DND-41 (cell line): ENCODE results near the gene ABHD5.

Experiments
- EZH2 ChIP-seq: IDR thresholded peaks from 3 replicates; pipeline ENCODE4 v1.6.1; 2012; ENCODE audit warnings: borderline replicate concordance, low read depth, mild to moderate bottlenecking, moderate library complexity, low read length, inconsistent platforms; ENCODE audit not compliant: severe bottlenecking
- TF ChIP-seq, protein P1 (sequence below): IDR thresholded peaks from 2 replicates; pipeline ENCODE4 v1.5.1; 2012; ENCODE audit warnings: borderline replicate concordance, low read length, moderate library complexity, mild to moderate bottlenecking; ENCODE audit not compliant: poor library complexity, severe bottlenecking; ENCODE audit errors: extremely low read depth

DNA sequence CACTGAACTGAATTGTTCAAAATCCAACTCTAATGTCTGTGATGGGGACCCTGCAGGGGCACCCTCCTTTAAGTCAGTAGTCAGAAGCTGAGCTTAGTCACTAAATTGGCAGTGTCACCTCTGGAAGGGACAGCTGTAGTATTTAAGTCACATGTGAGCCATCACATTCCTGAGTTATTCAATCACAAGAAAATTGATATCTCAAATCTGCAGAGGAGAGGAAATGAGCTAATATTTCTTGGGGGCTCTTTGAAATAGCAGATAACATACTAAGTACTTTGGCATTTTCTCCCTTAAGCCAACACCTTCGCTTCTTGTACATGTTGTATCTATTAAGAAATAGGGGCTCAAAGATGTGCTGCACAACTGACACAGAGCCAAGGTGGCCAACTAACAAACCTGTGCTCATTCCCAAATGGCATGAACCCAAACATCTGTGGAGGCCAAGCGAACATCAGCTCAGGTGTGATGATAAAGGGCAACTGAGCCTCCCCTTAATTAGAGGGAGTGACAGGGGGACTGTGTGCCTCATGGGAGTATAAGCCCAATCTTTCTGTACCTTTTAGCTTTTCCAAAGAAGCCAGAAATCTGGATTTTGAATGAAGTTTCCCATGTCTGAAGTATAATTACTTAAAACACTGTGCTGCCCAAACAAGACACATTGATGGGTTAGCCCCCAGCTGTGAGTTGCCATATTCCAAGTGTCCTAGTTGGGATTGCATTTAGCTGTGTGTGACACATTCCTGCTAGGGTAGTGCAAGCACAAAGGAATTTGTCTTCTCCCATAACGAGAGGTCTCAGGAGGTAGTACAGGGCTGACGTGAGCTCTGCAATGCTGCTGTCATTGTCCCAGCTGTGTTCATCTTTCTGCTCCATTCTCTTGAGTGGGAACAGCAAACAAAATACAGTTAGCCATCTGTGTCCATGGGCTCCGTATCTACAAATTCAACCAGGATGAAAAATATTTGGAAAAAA, 63.3 kb downstream of the ABHD5 start:
- TF ChIP-seq, protein P1, sequence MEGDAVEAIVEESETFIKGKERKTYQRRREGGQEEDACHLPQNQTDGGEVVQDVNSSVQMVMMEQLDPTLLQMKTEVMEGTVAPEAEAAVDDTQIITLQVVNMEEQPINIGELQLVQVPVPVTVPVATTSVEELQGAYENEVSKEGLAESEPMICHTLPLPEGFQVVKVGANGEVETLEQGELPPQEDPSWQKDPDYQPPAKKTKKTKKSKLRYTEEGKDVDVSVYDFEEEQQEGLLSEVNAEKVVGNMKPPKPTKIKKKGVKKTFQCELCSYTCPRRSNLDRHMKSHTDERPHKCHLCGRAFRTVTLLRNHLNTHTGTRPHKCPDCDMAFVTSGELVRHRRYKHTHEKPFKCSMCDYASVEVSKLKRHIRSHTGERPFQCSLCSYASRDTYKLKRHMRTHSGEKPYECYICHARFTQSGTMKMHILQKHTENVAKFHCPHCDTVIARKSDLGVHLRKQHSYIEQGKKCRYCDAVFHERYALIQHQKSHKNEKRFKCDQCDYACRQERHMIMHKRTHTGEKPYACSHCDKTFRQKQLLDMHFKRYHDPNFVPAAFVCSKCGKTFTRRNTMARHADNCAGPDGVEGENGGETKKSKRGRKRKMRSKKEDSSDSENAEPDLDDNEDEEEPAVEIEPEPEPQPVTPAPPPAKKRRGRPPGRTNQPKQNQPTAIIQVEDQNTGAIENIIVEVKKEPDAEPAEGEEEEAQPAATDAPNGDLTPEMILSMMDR: no peak
- TF ChIP-seq EZH2: no peak
